ENCODE data around the gene CRBN. TPM values are rescaled to one million over a fixed set of nuclear protein-coding genes. Genes with fewer than 3 reads are reported as not detected.

The CRBN gene
- polyA plus RNA-seq, 1 donor from 2014 or later, result 131 TPM

DNA sequence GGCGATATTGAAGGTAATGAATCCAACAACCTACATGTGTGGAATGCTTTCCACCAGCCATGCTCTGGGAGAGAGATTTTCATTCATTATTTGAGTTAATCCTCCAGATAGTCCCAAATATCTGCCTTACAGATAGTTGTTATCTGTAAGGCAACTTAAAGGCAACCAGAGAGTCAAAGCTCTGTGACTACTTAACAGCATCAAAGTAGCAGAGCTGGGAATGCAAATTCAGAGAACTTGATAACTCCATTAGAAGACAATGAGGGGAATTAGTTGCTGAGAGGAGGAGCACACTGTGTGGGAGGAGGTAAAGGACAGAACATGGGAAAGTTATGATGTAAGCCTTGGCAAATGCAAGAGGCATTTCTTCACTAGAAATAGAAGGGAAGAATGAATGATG, 10.5 kb upstream of the CRBN start:
- no peak overlapping the region for H3K27ac ChIP-seq (ENCODE audit: low read length)
- H3K79me2 ChIP-seq (replicated peaks; ENCODE audit: insufficient read depth, low read length), result no peaks in the 10 kb centered on the region
- no peak overlapping the region for H2AFZ ChIP-seq (ENCODE audit: low read depth, low read length)
- H3F3A ChIP-seq (ENCODE audit: insufficient read depth, low read length, poor library complexity, severe bottlenecking), result no peaks in the 10 kb centered on the region
- H3K9ac ChIP-seq (ENCODE audit: low read length), result no peak overlapping the region
- peaks cover 6% of the 10 kb centered on the region for H3K9me3 ChIP-seq (ENCODE audit: low read length)
- TF ChIP-seq, protein P1, sequence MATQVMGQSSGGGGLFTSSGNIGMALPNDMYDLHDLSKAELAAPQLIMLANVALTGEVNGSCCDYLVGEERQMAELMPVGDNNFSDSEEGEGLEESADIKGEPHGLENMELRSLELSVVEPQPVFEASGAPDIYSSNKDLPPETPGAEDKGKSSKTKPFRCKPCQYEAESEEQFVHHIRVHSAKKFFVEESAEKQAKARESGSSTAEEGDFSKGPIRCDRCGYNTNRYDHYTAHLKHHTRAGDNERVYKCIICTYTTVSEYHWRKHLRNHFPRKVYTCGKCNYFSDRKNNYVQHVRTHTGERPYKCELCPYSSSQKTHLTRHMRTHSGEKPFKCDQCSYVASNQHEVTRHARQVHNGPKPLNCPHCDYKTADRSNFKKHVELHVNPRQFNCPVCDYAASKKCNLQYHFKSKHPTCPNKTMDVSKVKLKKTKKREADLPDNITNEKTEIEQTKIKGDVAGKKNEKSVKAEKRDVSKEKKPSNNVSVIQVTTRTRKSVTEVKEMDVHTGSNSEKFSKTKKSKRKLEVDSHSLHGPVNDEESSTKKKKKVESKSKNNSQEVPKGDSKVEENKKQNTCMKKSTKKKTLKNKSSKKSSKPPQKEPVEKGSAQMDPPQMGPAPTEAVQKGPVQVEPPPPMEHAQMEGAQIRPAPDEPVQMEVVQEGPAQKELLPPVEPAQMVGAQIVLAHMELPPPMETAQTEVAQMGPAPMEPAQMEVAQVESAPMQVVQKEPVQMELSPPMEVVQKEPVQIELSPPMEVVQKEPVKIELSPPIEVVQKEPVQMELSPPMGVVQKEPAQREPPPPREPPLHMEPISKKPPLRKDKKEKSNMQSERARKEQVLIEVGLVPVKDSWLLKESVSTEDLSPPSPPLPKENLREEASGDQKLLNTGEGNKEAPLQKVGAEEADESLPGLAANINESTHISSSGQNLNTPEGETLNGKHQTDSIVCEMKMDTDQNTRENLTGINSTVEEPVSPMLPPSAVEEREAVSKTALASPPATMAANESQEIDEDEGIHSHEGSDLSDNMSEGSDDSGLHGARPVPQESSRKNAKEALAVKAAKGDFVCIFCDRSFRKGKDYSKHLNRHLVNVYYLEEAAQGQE (IDR thresholded peaks at IDR 0.05; ENCODE audit: borderline replicate concordance), result no peak
- no peak for TF ChIP-seq POLR2AphosphoS5 (IDR thresholded peaks at IDR 0.05)
- no peak for TF ChIP-seq SMC3 (conservative IDR thresholded peaks at IDR 0.05; ENCODE audit: poor library complexity)
- no peak for TF ChIP-seq TAF1 (IDR thresholded peaks at IDR 0.05; ENCODE audit: low read depth)
- TF ChIP-seq RAD21 (conservative IDR thresholded peaks at IDR 0.05), result no peak
- no peak for TF ChIP-seq MXI1 (conservative IDR thresholded peaks at IDR 0.05; ENCODE audit: poor library complexity, severe bottlenecking)
- no peak for TF ChIP-seq EP300 (conservative IDR thresholded peaks at IDR 0.05; ENCODE audit: poor library complexity, severe bottlenecking)
- TF ChIP-seq EZH2 (IDR thresholded peaks at IDR 0.05; ENCODE audit: borderline replicate concordance, insufficient read depth, low read length, poor library complexity, severe bottlenecking), result no peak
- TF ChIP-seq, protein P2, sequence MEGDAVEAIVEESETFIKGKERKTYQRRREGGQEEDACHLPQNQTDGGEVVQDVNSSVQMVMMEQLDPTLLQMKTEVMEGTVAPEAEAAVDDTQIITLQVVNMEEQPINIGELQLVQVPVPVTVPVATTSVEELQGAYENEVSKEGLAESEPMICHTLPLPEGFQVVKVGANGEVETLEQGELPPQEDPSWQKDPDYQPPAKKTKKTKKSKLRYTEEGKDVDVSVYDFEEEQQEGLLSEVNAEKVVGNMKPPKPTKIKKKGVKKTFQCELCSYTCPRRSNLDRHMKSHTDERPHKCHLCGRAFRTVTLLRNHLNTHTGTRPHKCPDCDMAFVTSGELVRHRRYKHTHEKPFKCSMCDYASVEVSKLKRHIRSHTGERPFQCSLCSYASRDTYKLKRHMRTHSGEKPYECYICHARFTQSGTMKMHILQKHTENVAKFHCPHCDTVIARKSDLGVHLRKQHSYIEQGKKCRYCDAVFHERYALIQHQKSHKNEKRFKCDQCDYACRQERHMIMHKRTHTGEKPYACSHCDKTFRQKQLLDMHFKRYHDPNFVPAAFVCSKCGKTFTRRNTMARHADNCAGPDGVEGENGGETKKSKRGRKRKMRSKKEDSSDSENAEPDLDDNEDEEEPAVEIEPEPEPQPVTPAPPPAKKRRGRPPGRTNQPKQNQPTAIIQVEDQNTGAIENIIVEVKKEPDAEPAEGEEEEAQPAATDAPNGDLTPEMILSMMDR (IDR thresholded peaks at IDR 0.05; ENCODE audit: poor library complexity, severe bottlenecking), result no peak
- H3K4me2 ChIP-seq (ENCODE audit: low read length), result no peak overlapping the region
- no peak overlapping the region for H3K4me3 ChIP-seq (ENCODE audit: low read length)
- H3K36me3 ChIP-seq (ENCODE audit: insufficient read depth, low read length), result no peaks in the 10 kb centered on the region
- no peaks in the 10 kb centered on the region for H4K20me1 ChIP-seq (ENCODE audit: insufficient read depth)
- no peaks in the 10 kb centered on the region for H3K9me2 ChIP-seq (ENCODE audit: insufficient read depth, low read length)
- no peaks in the 10 kb centered on the region for H3K27me3 ChIP-seq (ENCODE audit: insufficient read depth, low read depth, low read length)

- TF ChIP-seq RAD21 (conservative IDR thresholded peaks at IDR 0.05), result no peak
- H3K27me3 ChIP-seq (ENCODE audit: insufficient read depth, low read depth, low read length), result no peaks in the 10 kb centered on the region
- H3K9ac ChIP-seq (ENCODE audit: low read length), result no peak overlapping the region
- no peak overlapping the region for H2AFZ ChIP-seq (ENCODE audit: low read depth, low read length)
- H3K4me3 ChIP-seq (ENCODE audit: low read length), result no peak overlapping the region
- H4K20me1 ChIP-seq (ENCODE audit: insufficient read depth), result no peaks in the 10 kb centered on the region
- no peaks in the 10 kb centered on the region for H3F3A ChIP-seq (ENCODE audit: insufficient read depth, low read length, poor library complexity, severe bottlenecking)
- H3K79me2 ChIP-seq (replicated peaks; ENCODE audit: insufficient read depth, low read length), result no peaks in the 10 kb centered on the region
- H3K9me3 ChIP-seq (ENCODE audit: low read length), result peaks cover 6% of the 10 kb centered on the region
- H3K4me2 ChIP-seq (ENCODE audit: low read length), result no peak overlapping the region
- no peaks in the 10 kb centered on the region for H3K9me2 ChIP-seq (ENCODE audit: insufficient read depth, low read length)
- no peak overlapping the region for H3K27ac ChIP-seq (ENCODE audit: low read length)
- H3K36me3 ChIP-seq (ENCODE audit: insufficient read depth, low read length), result no peaks in the 10 kb centered on the region
These were observed 9.7 kb upstream of the CRBN start for GRCh38 chr3:3189102-3189727.

Measured in neural cell (in vitro differentiated cells).